HepG2 (cell line): ENCODE data around the gene PLOD2. TPM values are rescaled to one million over a fixed set of nuclear protein-coding genes. Genes with fewer than 3 reads are reported as not detected.

Source experiments
- CEBPG ChIP-seq: IDR thresholded peaks from 2 replicates; pipeline ENCODE4 v1.6.1; 2016
- FOXM1 ChIP-seq: sonication (generic); formaldehyde crosslinking; IDR thresholded peaks from 2 replicates; pipeline ENCODE4 v1.5.0; 2020; ENCODE audit warnings: missing genetic modification reagents
- HNRNPH1 ChIP-seq: fragments of 200-400 bp; formaldehyde crosslinking; optimal IDR thresholded peaks from 2 replicates; pipeline ENCODE3; 2017; ENCODE audit warnings: mild to moderate bottlenecking, low read depth, low read length
- HNRNPK ChIP-seq: fragments of 200-400 bp; formaldehyde crosslinking; IDR thresholded peaks from 2 replicates; pipeline ENCODE4 v1.6.1; 2018; ENCODE audit warnings: low read length, low read depth, moderate library complexity, mild to moderate bottlenecking; ENCODE audit not compliant: poor library complexity, severe bottlenecking
- MAZ ChIP-seq, 2 experiments: sonication (generic) in 1 of 2; formaldehyde crosslinking in 1 of 2; IDR thresholded peaks; 2 replicates each; pipeline versions ENCODE4 v1.5.0 to v1.6.1; 2012 to 2020; ENCODE audit warnings: low read depth in 2 of 2, mild to moderate bottlenecking in 2 of 2, borderline replicate concordance in 1 of 2, improper control_type of control experiment in 1 of 2, low read length in 1 of 2, missing genetic modification reagents in 1 of 2, moderate library complexity in 1 of 2
- NR2C2 ChIP-seq: sonication (generic); formaldehyde crosslinking; IDR thresholded peaks from 2 replicates; pipeline ENCODE4 v1.4.0; 2020; ENCODE audit warnings: missing genetic modification reagents, mild to moderate bottlenecking, moderate library complexity, borderline replicate concordance
- RXRA ChIP-seq: sonication (generic); formaldehyde crosslinking; IDR thresholded peaks from 2 replicates; pipeline ENCODE4 v1.5.1; 2020; ENCODE audit warnings: missing genetic modification reagents
- SMAD3 ChIP-seq: sonication (generic); formaldehyde crosslinking; IDR thresholded peaks from 2 replicates; pipeline ENCODE4 v1.4.0; 2020; ENCODE audit warnings: missing genetic modification reagents
- SP140L ChIP-seq: sonication (generic); formaldehyde crosslinking; IDR thresholded peaks from 2 replicates; pipeline ENCODE4 v1.4.0; 2020; ENCODE audit warnings: missing genetic modification reagents, borderline replicate concordance
- ZBTB7B ChIP-seq: sonication (generic); formaldehyde crosslinking; IDR thresholded peaks from 2 replicates; pipeline ENCODE4 v1.4.0; 2020; ENCODE audit warnings: missing genetic modification reagents
- ZFAT ChIP-seq: sonication (generic); formaldehyde crosslinking; conservative IDR thresholded peaks from 2 replicates; pipeline ENCODE4 v1.8.1; 2023; ENCODE audit warnings: missing genetic modification reagents, inconsistent platforms
- ZNF256 ChIP-seq: sonication (generic); formaldehyde crosslinking; conservative IDR thresholded peaks from 2 replicates; pipeline ENCODE4 v1.4.0; 2020; ENCODE audit warnings: missing genetic modification reagents
- ZNF414 ChIP-seq: sonication (generic); formaldehyde crosslinking; IDR thresholded peaks from 2 replicates; pipeline ENCODE4 v1.5.0; 2020; ENCODE audit warnings: missing genetic modification reagents
- ZNF430 ChIP-seq: sonication (generic); formaldehyde crosslinking; IDR thresholded peaks from 2 replicates; pipeline ENCODE4 v1.9.0; 2021; ENCODE audit warnings: mild to moderate bottlenecking, missing genetic modification reagents
- polyA plus RNA-seq, 8 experiments: library from polyadenylated mRNA; depleted of rRNA in 3 of 8; stranded (reverse) in 7 of 8; unstranded in 1 of 8; fragments of >200 nt; fragmentation: Illumina TruSeq in 4 of 8; extraction: Trizol in 4 of 8; gene quantifications; 2 replicates each; pipeline versions ENCODE4 v1.2.1 to v1.2.3, GENCODE V29; 2011 to 2016; ENCODE audit warnings: low read depth in 4 of 8, missing spikeins in 1 of 8, mixed read lengths in 1 of 8; ENCODE audit not compliant: insufficient read depth in 1 of 8
- total RNA-seq, 5 experiments: library from RNA; depleted of rRNA; stranded (reverse); fragments of >200 nt; fragmentation: Illumina TruSeq; extraction: Trizol; gene quantifications; 2 replicates each; pipeline ENCODE4 v1.2.3, GENCODE V29; 2016; ENCODE audit warnings: low read depth in 1 of 5
- TF ChIP-seq, protein P1 (sequence below): sonication (generic); formaldehyde crosslinking; IDR thresholded peaks from 2 replicates; pipeline ENCODE4 v1.4.0; 2020; ENCODE audit warnings: missing genetic modification reagents
- TF ChIP-seq, protein P2 (sequence below): sonication (generic); formaldehyde crosslinking; IDR thresholded peaks from 2 replicates; pipeline ENCODE4 v1.5.1; 2020; ENCODE audit warnings: missing genetic modification reagents, mild to moderate bottlenecking, borderline replicate concordance
- TF ChIP-seq, protein P3 (sequence below): IDR thresholded peaks from 2 replicates; pipeline ENCODE4 v1.6.1; 2016; ENCODE audit warnings: mild to moderate bottlenecking
- TF ChIP-seq, protein P4 (sequence below): IDR thresholded peaks from 2 replicates; pipeline ENCODE4 v1.6.1; 2016; ENCODE audit warnings: low read depth
- TF ChIP-seq, protein P5 (sequence below): sonication (generic); formaldehyde crosslinking; IDR thresholded peaks from 2 replicates; pipeline ENCODE4 v1.5.1; 2020; ENCODE audit warnings: mild to moderate bottlenecking, moderate library complexity, missing genetic modification reagents

Gene PLOD2
- total and polyA plus RNA-seq, 2 of the 13 experiments (the other 11 are each of a cell fraction or from before 2014, with no cell fraction given): 107 to 161 TPM

DNA sequence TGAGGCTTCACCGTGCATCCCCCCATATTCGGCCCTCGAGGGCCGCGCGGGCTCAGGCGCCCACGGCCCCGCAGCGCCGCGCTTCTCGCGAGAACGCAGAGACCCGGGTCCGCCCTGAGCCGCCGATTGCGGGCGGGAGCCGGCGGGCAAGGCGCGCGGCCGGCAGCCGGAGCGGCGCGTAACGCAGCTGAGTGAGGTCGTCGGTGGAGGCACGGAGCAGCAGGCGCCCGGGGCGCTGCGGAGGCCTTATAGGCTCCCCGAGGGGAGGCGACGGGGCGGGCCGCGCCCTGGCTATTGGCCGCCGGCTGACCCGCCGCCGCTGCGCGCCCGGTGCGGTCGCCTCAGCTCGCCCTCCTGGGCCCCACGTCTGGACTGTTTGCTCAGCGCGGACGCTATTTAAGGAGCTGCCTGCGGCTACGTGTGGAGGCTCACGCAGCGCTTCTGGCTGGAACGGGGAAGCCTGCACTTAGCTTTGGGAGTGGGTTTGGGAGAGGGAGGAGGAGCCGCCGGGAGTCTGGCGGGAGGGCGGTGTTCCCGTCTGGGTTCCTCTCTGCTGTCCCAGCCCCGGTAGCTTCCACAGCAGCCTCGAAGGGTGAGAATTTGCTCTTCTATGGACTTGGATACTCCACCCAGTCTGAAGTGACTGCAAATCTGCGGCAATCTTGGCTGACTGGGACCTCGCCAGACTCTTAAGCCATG lies at the start of gene PLOD2 (continued):
- TF ChIP-seq, protein P1, sequence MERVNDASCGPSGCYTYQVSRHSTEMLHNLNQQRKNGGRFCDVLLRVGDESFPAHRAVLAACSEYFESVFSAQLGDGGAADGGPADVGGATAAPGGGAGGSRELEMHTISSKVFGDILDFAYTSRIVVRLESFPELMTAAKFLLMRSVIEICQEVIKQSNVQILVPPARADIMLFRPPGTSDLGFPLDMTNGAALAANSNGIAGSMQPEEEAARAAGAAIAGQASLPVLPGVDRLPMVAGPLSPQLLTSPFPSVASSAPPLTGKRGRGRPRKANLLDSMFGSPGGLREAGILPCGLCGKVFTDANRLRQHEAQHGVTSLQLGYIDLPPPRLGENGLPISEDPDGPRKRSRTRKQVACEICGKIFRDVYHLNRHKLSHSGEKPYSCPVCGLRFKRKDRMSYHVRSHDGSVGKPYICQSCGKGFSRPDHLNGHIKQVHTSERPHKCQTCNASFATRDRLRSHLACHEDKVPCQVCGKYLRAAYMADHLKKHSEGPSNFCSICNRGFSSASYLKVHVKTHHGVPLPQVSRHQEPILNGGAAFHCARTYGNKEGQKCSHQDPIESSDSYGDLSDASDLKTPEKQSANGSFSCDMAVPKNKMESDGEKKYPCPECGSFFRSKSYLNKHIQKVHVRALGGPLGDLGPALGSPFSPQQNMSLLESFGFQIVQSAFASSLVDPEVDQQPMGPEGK: peak; percentile 30; the same call in 1 of the 2 replicates
- TF ChIP-seq SP140L: no peak; the same call in 1 of the 2 replicates
- TF ChIP-seq, protein P2, sequence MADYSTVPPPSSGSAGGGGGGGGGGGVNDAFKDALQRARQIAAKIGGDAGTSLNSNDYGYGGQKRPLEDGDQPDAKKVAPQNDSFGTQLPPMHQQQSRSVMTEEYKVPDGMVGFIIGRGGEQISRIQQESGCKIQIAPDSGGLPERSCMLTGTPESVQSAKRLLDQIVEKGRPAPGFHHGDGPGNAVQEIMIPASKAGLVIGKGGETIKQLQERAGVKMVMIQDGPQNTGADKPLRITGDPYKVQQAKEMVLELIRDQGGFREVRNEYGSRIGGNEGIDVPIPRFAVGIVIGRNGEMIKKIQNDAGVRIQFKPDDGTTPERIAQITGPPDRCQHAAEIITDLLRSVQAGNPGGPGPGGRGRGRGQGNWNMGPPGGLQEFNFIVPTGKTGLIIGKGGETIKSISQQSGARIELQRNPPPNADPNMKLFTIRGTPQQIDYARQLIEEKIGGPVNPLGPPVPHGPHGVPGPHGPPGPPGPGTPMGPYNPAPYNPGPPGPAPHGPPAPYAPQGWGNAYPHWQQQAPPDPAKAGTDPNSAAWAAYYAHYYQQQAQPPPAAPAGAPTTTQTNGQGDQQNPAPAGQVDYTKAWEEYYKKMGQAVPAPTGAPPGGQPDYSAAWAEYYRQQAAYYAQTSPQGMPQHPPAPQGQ (CRISPR knock-in tag): no peak
- peak; percentile 48 for TF ChIP-seq HNRNPK
- TF ChIP-seq ZFAT (CRISPR knock-in tag): 0 out of 2 replicates have a peak, but pooled peaks have one; percentile 40
- peak; percentile 77 for TF ChIP-seq HNRNPH1
- peak; percentile 87 for TF ChIP-seq RXRA (CRISPR knock-in tag)
- peak; percentile 38; the same call in 1 of the 2 replicates for TF ChIP-seq ZBTB7B (CRISPR knock-in tag)
- TF ChIP-seq MAZ (IDR thresholded peaks at IDR 0.05; ENCODE audit: borderline replicate concordance, low read depth, low read length): peak; percentile 38; the same call in 1 of the 2 replicates
- peak; percentile 89 for TF ChIP-seq MAZ (CRISPR knock-in tag; IDR thresholded peaks at IDR 0.05; ENCODE audit: low read depth)
- TF ChIP-seq SMAD3 (CRISPR knock-in tag): 0 out of 2 replicates have a peak, but pooled peaks have one; percentile 21
- peak; percentile 54; the same call in 1 of the 2 replicates for TF ChIP-seq ZNF256 (CRISPR knock-in tag)
- TF ChIP-seq, protein P3, sequence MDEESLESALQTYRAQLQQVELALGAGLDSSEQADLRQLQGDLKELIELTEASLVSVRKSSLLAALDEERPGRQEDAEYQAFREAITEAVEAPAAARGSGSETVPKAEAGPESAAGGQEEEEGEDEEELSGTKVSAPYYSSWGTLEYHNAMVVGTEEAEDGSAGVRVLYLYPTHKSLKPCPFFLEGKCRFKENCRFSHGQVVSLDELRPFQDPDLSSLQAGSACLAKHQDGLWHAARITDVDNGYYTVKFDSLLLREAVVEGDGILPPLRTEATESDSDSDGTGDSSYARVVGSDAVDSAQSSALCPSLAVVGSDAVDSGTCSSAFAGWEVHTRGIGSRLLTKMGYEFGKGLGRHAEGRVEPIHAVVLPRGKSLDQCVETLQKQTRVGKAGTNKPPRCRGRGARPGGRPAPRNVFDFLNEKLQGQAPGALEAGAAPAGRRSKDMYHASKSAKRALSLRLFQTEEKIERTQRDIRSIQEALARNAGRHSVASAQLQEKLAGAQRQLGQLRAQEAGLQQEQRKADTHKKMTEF (CRISPR knock-in tag): peak; percentile 85
- TF ChIP-seq CEBPG (CRISPR knock-in tag): peak; percentile 21; the same call in 1 of the 2 replicates
- no peak for TF ChIP-seq FOXM1 (CRISPR knock-in tag)
- TF ChIP-seq ZNF414: 0 out of 2 replicates have a peak, but pooled peaks have one; percentile 78
- TF ChIP-seq, protein P4, sequence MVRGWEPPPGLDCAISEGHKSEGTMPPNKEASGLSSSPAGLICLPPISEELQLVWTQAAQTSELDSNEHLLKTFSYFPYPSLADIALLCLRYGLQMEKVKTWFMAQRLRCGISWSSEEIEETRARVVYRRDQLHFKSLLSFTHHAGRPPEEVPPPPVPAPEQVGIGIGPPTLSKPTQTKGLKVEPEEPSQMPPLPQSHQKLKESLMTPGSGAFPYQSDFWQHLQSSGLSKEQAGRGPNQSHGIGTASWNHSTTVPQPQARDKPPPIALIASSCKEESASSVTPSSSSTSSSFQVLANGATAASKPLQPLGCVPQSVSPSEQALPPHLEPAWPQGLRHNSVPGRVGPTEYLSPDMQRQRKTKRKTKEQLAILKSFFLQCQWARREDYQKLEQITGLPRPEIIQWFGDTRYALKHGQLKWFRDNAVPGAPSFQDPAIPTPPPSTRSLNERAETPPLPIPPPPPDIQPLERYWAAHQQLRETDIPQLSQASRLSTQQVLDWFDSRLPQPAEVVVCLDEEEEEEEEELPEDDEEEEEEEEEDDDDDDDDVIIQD: peak; percentile 87
- peak; percentile 66 for TF ChIP-seq NR2C2 (CRISPR knock-in tag)
- TF ChIP-seq, protein P5, sequence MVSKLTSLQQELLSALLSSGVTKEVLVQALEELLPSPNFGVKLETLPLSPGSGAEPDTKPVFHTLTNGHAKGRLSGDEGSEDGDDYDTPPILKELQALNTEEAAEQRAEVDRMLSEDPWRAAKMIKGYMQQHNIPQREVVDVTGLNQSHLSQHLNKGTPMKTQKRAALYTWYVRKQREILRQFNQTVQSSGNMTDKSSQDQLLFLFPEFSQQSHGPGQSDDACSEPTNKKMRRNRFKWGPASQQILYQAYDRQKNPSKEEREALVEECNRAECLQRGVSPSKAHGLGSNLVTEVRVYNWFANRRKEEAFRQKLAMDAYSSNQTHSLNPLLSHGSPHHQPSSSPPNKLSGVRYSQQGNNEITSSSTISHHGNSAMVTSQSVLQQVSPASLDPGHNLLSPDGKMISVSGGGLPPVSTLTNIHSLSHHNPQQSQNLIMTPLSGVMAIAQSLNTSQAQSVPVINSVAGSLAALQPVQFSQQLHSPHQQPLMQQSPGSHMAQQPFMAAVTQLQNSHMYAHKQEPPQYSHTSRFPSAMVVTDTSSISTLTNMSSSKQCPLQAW (CRISPR knock-in tag): peak; percentile 44
- peak; percentile 18 for TF ChIP-seq ZNF430 (CRISPR knock-in tag)
